Endothelial cell of umbilical vein (primary cell): Measurements from ENCODE around the gene NCS1. TPM values are rescaled to one million over a fixed set of nuclear protein-coding genes. Genes with fewer than 3 reads are reported as not detected.

Source experiments
- BruUV-seq: library from RNA; stranded (reverse); fragments of 400-500 nt; replicated peaks from 2 replicates; lab custom pipeline; 2021; lab: Mats Ljungman, UMichigan
- CTCF ChIA-PET: fragments of 300-600, 350-600 bp; sonication (Branson Sonifier 250); formaldehyde crosslinking; loops from one replicate; lab custom pipeline; 2021; ENCODE audit warnings: antibody characterized with exemption, inconsistent platforms; lab: Charles Lee
- POLR2A ChIA-PET: fragments of 300-600, 350-600 bp; sonication (Branson Sonifier 250); formaldehyde crosslinking; loops from one replicate; lab custom pipeline; 2021; ENCODE audit warnings: antibody characterized with exemption, inconsistent platforms; lab: Charles Lee
- DNase-seq: peaks from one replicate; pipeline ENCODE4 v3.0.0-alpha.2; 2011; ENCODE audit warnings: low read depth, low spot score
- FAIRE-seq: peaks from 2 replicates; lab custom pipeline; 2011; peaks lifted over from hg19 to GRCh38; lab: Jason Lieb, UNC
- H2AFZ ChIP-seq: 2 replicates; pipeline ENCODE4 v1.6.0; 2012; ENCODE audit warnings: low read depth, low read length, control low read depth, inconsistent platforms
- H3K27ac ChIP-seq: 2 replicates; pipeline ENCODE4 v1.5.1; 2011; ENCODE audit warnings: low read depth, mild to moderate bottlenecking, control low read depth, low read length, moderate library complexity; ENCODE audit not compliant: insufficient read depth
- H3K27me3 ChIP-seq, 2 experiments: 2 replicates each; pipeline versions ENCODE4 v1.6.0 to v1.6.1; 2011; ENCODE audit warnings: low read length in 2 of 2, mixed read lengths in 1 of 2; ENCODE audit not compliant: control insufficient read depth in 2 of 2, insufficient read depth in 2 of 2
- H3K36me3 ChIP-seq, 2 experiments: 2 replicates in 1 of 2; 3 replicates in 1 of 2; pipeline ENCODE4 v1.5.1; 2011; ENCODE audit warnings: low read length in 2 of 2, mild to moderate bottlenecking in 1 of 2, moderate library complexity in 1 of 2; ENCODE audit not compliant: control insufficient read depth in 2 of 2, insufficient read depth in 2 of 2; ENCODE audit errors: extremely low read depth in 1 of 2
- H3K4me1 ChIP-seq: 3 replicates; pipeline ENCODE4 v1.5.1; 2011; ENCODE audit warnings: mild to moderate bottlenecking, low read length; ENCODE audit not compliant: control insufficient read depth, insufficient read depth; ENCODE audit errors: extremely low read depth
- H3K4me2 ChIP-seq: 2 replicates; pipeline ENCODE4 v1.6.1; 2011; ENCODE audit warnings: low read length, control low read depth, mixed read lengths; ENCODE audit not compliant: insufficient read depth
- H3K4me3 ChIP-seq, 3 experiments: fragments of 200-600 bp in 1 of 3; sonication (generic), shearing (Covaris generic) in 1 of 3; replicated peaks in 1 of 3; 2 replicates each; pipeline ENCODE4 v1.5.1; 2011 to 2016; ENCODE audit warnings: control low read depth in 3 of 3, low read length in 3 of 3, mild to moderate bottlenecking in 2 of 3, inconsistent platforms in 1 of 3, low read depth in 1 of 3, moderate library complexity in 1 of 3; ENCODE audit not compliant: insufficient read depth in 1 of 3
- H3K79me2 ChIP-seq: 2 replicates; pipeline ENCODE4 v1.6.0; 2012; ENCODE audit warnings: low read length, inconsistent platforms; ENCODE audit not compliant: control insufficient read depth, insufficient read depth
- H3K9ac ChIP-seq: replicated peaks from 2 replicates; pipeline ENCODE3; 2011; ENCODE audit warnings: low read length, control low read depth; ENCODE audit not compliant: insufficient read depth; ENCODE audit errors: extremely low read depth
- H3K9me1 ChIP-seq: replicated peaks from 3 replicates; pipeline ENCODE4 v1.6.0; 2011; ENCODE audit warnings: mild to moderate bottlenecking, low read length; ENCODE audit not compliant: control insufficient read depth, insufficient read depth; ENCODE audit errors: extremely low read depth
- H3K9me3 ChIP-seq: replicated peaks from 2 replicates; pipeline ENCODE4 v1.5.1; 2012; ENCODE audit warnings: low read length, inconsistent platforms; ENCODE audit not compliant: control insufficient read depth, insufficient read depth
- H4K20me1 ChIP-seq: replicated peaks from 2 replicates; pipeline ENCODE3; 2011; ENCODE audit warnings: mild to moderate bottlenecking, low read length; ENCODE audit not compliant: control insufficient read depth, insufficient read depth; ENCODE audit errors: extremely low read depth
- MYC ChIP-seq: IDR thresholded peaks from one replicate; pipeline ENCODE4 v1.6.1; 2011; ENCODE audit warnings: mild to moderate bottlenecking, low read depth, low read length
- dilution Hi-C: fragments of 300-500 bp; cut with MboI; formaldehyde crosslinking; loops from one replicate; pipeline ENCODE4 v1.15.0; 2019; ENCODE audit warnings: low sequenced_read_pairs; ENCODE audit not compliant: extremely low pct_ligation_motif_present
- intact Hi-C: fragments of 100-400 bp; cut with micrococcal nuclease; formaldehyde crosslinking; loops from one replicate; pipeline ENCODE4 v1.10.0; 2022
- polyA plus RNA-seq, 4 experiments: library from polyadenylated mRNA; depleted of rRNA in 3 of 4; stranded (reverse) in 3 of 4; unstranded in 1 of 4; fragments of >200 nt; gene quantifications; 2 replicates each; pipeline versions ENCODE4 v1.2.1 to v1.2.3, GENCODE V29; 2011 to 2012; ENCODE audit warnings: missing spikeins in 1 of 4
- total RNA-seq: library from RNA; stranded (reverse); gene quantifications from 2 replicates; pipeline ENCODE4 v1.2.3, GENCODE V29; 2021

Gene NCS1
- total and polyA plus RNA-seq, 2 donors (not counting 3 experiments of a cell fraction or from before 2014, with no cell fraction given), result 53.6 to 77.4 TPM

DNA sequence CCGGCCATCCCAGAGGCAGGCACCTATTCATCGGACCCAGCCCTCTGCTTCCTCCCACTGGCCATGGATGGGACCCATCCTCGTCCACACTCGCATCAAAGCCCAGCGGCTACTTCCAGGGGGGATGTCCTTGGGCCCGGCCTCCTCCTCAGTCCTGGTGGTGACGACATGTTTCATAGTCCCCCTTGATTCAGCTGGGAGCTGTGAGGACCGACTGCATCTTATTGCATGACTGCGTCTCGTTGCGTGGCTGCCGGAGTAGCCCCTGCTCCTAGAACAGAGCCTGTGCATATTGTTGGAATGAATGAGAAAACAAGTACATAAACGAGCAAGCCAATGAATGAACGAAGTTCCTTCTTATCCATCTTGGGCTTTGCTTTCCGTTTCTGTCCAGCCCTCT lies 12.8 kb downstream of the NCS1 start:
- no peaks in the 10 kb centered on the region for H3K4me1 ChIP-seq
- no peak overlapping the region for H3K4me2 ChIP-seq
- H2AFZ ChIP-seq, result no peak overlapping the region
- FAIRE-seq, result no peak
- intact Hi-C loops (no loop called here), dilution Hi-C loops (no loop called here)
- H3K27ac ChIP-seq, result no peak overlapping the region
- CTCF ChIA-PET, result no interaction called here
- TF ChIP-seq MYC, result no peak
- no peaks in the 10 kb centered on the region for H3K27me3 ChIP-seq
- H3K79me2 ChIP-seq, result peaks cover 79% of the 10 kb centered on the region
- BruUV-seq, result no TSS peak
- no peak overlapping the region for H3K4me3 ChIP-seq
- POLR2A ChIA-PET, result no interaction called here
- H3K9ac ChIP-seq, result no peak overlapping the region
- H3K36me3 ChIP-seq, result no peaks in the 10 kb centered on the region
- DNase-seq, result no peak
- H3K9me1 ChIP-seq, result no peaks in the 10 kb centered on the region
- no peaks in the 10 kb centered on the region for H4K20me1 ChIP-seq
- H3K9me3 ChIP-seq, result no peaks in the 10 kb centered on the region

DNA sequence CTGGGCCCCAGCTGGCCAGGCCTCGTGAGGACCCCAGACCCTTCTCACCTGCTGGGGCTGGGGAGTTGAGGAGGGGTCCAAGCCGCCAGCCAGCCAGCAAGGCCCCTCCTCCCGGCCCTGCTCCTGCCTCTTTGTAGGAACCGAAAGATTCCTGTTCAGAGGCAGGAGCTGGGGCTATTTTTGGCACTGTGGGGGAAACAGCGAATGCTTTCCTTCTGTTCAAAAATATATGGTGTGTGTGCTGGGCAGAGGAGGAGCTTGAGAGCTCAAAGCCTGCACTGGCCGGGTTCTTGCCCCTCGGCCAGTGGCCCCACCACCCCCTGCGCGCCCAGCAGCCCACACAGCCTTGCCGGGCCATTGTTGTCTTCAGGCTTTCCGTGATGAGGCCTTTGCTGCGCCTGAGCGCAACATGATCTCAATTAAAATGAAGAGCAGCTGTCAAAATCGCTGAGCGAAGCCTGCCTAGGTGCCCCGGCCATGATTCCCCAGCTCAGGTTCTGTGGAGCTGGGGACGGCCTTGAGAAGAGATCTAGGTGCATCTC lies 13.4 kb downstream of the NCS1 start:
- DNase-seq, result no peak
- no peaks in the 10 kb centered on the region for H3K4me1 ChIP-seq
- H3K4me3 ChIP-seq, result no peak overlapping the region
- intact Hi-C loops (no loop called here), dilution Hi-C loops (no loop called here)
- ChIA-PET POLR2A (interaction anchor here (0.5 kb wide), 1 partner anchor 12 kb away, joined by 3 read pairs; no protein-coding TSS in a partner anchor), CTCF (no interaction called here)
- no peaks in the 10 kb centered on the region for H3K27me3 ChIP-seq
- H3K9ac ChIP-seq, result no peak overlapping the region
- BruUV-seq, result no TSS peak
- no peaks in the 10 kb centered on the region for H3K36me3 ChIP-seq
- H3K4me2 ChIP-seq, result no peak overlapping the region
- H2AFZ ChIP-seq, result no peak overlapping the region
- TF ChIP-seq MYC, result no peak
- H3K9me1 ChIP-seq, result no peaks in the 10 kb centered on the region
- no peak for FAIRE-seq
- H3K79me2 ChIP-seq, result peaks cover 79% of the 10 kb centered on the region
- H4K20me1 ChIP-seq, result no peaks in the 10 kb centered on the region
- H3K27ac ChIP-seq, result no peak overlapping the region
- no peaks in the 10 kb centered on the region for H3K9me3 ChIP-seq
